ENCODE measurements around the gene ESF1.

Gene ESF1

DNA sequence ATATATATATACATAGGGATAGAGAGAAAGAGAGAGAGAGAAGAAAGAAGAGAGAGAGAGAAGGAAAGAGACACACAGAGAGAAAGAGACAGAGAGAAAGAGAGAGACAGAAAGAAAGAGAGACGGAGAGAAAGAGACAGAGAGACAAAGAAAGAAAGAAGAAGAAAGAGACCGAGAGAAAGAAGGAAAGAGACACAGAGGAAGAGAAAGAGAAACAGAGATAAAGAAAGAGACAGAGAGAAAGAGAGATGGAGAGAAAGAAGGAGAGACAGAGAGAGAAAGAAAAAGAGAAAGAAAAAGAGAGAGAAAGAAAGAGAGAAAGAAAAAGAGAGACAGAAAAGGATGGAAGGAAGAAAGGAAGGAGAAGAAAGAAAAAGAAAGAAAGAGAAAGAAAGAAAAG is 99.1 kb downstream of the ESF1 start:
- H3K4me3 ChIP-seq (replicated peaks in 1 of 2; ENCODE audit: low read depth in 2 of 2, low read length in 2 of 2) = no peak overlapping the region
- TF ChIP-seq, protein P1, sequence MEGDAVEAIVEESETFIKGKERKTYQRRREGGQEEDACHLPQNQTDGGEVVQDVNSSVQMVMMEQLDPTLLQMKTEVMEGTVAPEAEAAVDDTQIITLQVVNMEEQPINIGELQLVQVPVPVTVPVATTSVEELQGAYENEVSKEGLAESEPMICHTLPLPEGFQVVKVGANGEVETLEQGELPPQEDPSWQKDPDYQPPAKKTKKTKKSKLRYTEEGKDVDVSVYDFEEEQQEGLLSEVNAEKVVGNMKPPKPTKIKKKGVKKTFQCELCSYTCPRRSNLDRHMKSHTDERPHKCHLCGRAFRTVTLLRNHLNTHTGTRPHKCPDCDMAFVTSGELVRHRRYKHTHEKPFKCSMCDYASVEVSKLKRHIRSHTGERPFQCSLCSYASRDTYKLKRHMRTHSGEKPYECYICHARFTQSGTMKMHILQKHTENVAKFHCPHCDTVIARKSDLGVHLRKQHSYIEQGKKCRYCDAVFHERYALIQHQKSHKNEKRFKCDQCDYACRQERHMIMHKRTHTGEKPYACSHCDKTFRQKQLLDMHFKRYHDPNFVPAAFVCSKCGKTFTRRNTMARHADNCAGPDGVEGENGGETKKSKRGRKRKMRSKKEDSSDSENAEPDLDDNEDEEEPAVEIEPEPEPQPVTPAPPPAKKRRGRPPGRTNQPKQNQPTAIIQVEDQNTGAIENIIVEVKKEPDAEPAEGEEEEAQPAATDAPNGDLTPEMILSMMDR (IDR thresholded peaks at IDR 0.05; ENCODE audit: low read depth, low read length) = no peak
- DNase-seq (ENCODE audit: low read depth in 2 of 2) = no peak

DNA sequence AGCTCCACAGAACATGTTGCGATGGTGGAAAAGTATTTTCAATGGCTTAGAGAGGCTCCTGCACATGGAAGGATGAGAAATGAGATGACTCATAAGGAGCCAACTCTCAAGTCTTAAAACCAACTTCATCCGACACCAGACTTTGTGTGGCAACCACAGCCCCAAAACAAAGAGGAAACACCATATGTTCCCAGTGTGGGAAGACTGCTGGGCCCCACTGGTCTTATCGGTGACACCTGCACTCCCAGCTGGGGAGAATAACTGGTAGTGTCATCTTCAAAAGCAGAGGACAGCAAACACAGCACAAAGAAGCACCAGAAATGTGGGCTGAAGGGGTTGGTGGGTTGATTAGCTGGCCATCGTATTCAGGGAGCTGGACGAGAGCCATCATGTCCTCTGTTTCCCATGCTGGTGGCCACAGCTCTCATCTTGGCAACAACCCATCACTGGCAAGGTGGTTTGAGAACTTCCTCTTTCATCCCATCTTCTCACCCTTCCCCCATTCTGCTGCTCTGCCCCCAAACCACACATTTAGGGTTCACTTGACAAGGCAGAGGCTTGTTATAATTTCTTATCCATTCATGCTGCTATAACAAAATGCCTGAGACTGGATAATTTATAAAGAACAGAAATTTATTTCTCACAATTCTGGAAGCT is 100.0 kb downstream of the ESF1 start:
- DNase-seq (ENCODE audit: low read depth in 2 of 2) = no peak
- H3K4me3 ChIP-seq (replicated peaks in 1 of 2; ENCODE audit: low read depth in 2 of 2, low read length in 2 of 2) = no peak overlapping the region
- TF ChIP-seq, protein P1 (IDR thresholded peaks at IDR 0.05; ENCODE audit: low read depth, low read length) = no peak

DNA sequence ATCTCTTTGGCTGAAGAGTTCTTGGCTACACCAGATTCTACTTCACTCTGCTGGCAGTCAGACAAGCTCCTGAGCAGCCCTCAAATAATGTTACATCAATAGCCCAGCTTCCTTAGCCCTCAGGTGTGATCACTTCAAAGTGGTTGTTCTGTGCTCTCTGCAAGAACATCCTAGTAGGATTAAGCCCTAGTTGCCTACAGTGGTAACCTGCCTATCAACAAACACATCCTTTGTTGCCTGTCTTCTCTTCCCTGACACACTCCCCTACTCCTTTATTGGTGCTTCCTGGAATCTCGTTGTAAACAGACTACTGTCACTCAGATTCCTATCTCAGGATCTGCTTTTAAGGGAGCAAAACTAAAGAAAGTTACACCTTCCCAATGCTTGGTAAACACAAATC is 100.9 kb downstream of the ESF1 start:
- TF ChIP-seq, protein P1 (IDR thresholded peaks at IDR 0.05; ENCODE audit: low read depth, low read length) = no peak
- H3K4me3 ChIP-seq (replicated peaks in 1 of 2; ENCODE audit: low read depth in 2 of 2, low read length in 2 of 2) = no peak overlapping the region
- no peak for DNase-seq (ENCODE audit: low read depth in 2 of 2)

DNA sequence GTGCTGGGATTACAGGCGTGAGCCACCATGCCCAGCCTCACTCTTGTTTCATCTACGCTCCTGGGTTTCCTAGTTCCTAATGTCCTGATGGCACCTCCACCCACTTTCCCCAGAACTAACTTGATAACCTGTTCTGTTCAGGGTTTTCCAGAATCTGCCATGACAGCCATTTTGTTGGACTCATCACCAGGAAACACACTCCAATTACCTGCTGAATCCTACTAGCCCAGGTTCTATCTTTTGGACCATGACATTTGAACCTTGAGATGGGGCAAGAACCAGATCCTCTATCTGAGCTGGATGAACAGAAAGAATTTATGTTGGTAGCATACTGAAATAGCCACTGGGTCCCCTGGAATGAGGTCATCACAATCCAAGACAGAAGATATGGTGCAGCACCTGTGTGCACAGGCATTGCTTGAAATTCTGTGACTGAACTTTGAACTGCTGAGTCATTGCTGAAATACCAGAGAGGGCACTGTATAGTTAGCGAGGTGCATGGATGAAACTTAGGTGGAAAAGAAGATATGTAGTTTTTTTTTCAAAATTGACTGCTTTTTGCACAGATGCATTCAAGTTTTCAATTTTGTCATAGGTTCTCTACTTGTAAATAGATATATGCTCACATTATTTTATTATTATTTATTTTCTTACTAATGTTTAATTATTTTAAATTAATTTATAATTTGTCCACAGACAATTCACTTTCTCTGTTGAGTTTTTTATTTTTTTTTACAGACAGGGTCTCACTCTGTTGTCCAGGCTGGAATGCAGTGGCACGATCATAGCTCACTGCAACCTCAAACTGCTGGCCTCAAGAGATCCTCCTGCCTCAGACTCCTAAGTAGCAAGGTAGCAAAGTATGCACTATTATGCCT is 103.2 kb downstream of the ESF1 start:
- no peak overlapping the region for H3K4me3 ChIP-seq (replicated peaks in 1 of 2; ENCODE audit: low read depth in 2 of 2, low read length in 2 of 2)
- DNase-seq (ENCODE audit: low read depth in 2 of 2) = no peak
- TF ChIP-seq, protein P1 (IDR thresholded peaks at IDR 0.05; ENCODE audit: low read depth, low read length) = no peak

DNA sequence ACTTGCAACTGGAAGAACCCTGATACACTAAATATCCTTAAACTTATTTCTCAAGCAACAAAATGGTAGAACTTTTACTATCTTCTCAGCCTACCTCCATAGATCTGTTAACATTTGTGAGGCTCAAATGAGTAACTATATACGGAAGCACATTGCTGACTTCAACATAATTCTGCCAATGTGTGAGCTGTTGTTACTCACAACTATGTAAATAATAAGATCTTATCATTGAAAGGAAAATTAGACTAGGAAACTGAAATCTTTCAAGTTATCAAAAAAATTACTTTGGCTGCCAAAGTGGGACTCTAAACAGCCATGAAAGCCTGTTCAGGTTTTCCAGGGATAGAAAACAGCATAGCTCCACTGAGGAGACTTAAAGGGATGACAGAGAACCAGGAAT is 105.8 kb downstream of the ESF1 start:
- no peak overlapping the region for H3K4me3 ChIP-seq (replicated peaks in 1 of 2; ENCODE audit: low read depth in 2 of 2, low read length in 2 of 2)
- no peak for DNase-seq (ENCODE audit: low read depth in 2 of 2)
- TF ChIP-seq, protein P1 (IDR thresholded peaks at IDR 0.05; ENCODE audit: low read depth, low read length) = no peak

DNA sequence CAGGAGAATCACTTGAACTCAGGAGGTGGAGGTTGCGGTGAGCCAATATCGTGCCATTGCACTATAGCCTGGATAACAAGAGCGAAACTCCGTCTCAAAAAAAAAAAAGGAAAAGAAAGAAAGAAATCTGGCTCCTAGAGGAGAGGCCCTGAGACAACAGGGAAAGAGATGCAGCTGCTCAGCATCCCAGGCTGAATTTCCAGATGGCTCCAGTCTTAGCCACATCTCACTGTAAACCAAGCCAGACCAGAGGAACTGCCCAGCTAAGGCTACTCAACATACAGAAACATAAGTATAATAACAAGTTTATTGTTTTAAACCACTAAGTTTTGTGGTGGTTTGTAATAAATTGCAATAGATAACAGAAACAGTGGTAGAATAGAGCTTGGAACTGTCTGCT is 107.5 kb downstream of the ESF1 start:
- TF ChIP-seq, protein P1 (IDR thresholded peaks at IDR 0.05; ENCODE audit: low read depth, low read length) = no peak
- DNase-seq (ENCODE audit: low read depth in 2 of 2) = no peak
- no peak overlapping the region for H3K4me3 ChIP-seq (replicated peaks in 1 of 2; ENCODE audit: low read depth in 2 of 2, low read length in 2 of 2)
